Subcutaneous abdominal adipose tissue (tissue), 5 donors: ENCODE measurements around the gene MBD2.

ENCODE experiments used
- H3K27ac ChIP-seq: one replicate; pipeline ENCODE4 v1.7.0; 2013; ENCODE audit warnings: low read depth, mild to moderate bottlenecking, inconsistent platforms, low read length, moderate library complexity
- H3K27me3 ChIP-seq, 5 donors: one replicate each; pipeline ENCODE4 v1.7.0; 2013; ENCODE audit warnings: low read length in 5 of 5, inconsistent platforms in 1 of 5; ENCODE audit not compliant: control insufficient read depth in 5 of 5, insufficient read depth in 4 of 5
- H3K36me3 ChIP-seq, 5 donors: one replicate each; pipeline ENCODE4 v1.7.0; 2013; ENCODE audit warnings: low read length in 5 of 5; ENCODE audit not compliant: control insufficient read depth in 5 of 5, insufficient read depth in 5 of 5
- H3K4me1 ChIP-seq, 5 donors: one replicate each; pipeline ENCODE4 v1.7.0; 2013; ENCODE audit warnings: low read length in 5 of 5, mild to moderate bottlenecking in 3 of 5, moderate library complexity in 1 of 5; ENCODE audit not compliant: control insufficient read depth in 5 of 5, insufficient read depth in 5 of 5
- H3K4me3 ChIP-seq, 5 donors: one replicate each; pipeline ENCODE4 v1.7.0; 2013; ENCODE audit warnings: low read length in 5 of 5, low read depth in 1 of 5
- H3K9ac ChIP-seq, 5 donors: one replicate each; pipeline ENCODE4 v1.7.0; 2013; ENCODE audit warnings: low read length in 5 of 5, mild to moderate bottlenecking in 4 of 5, moderate library complexity in 3 of 5
- H3K9me3 ChIP-seq, 5 donors: one replicate each; pipeline ENCODE4 v1.7.0; 2013; ENCODE audit warnings: low read length in 5 of 5; ENCODE audit not compliant: control insufficient read depth in 5 of 5
- donor health status: healthy.
- donor health status: healthy.
- donor health status: healthy.
- donor health status: healthy.
- donor health status: healthy.

The MBD2 gene

DNA sequence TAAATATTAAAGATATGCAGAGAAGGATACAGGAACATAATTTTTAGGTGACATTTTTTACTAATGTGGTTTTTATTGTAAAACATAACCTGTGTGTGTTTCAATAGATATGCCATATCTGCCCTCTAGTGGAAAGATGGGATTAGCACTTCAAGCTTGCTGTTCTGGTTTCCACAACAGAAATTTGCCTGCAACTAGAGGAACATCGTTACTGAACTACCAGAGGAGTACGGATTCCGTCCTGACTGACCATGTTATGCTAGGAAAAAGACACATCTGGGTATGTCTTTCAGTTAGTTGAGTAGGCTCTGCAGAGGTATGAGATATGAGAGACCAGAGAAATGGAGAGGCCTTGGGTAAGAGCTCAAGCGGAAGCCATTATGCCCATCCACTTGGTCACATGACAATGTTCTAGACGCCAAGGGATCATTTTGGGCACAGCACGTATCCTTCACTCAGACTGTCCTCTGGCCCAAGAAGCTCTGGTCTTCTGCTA, 104.9 kb downstream of the MBD2 start:
- Histone ChIP-seq H3K27me3 (no peaks in the 10 kb centered on the region), H3K36me3 (peaks cover 0 to 2% (median 0%) of the 10 kb centered on the region in 5 donors), H3K9ac (no peak overlapping the region), H3K4me3 (peak overlapping the region; percentile 45 to 67 (median 51)), H3K27ac (no peak overlapping the region), H3K4me1 (peaks cover 0 to 5% (median 0%) of the 10 kb centered on the region in 5 donors), H3K9me3 (no peaks in the 10 kb centered on the region)

DNA sequence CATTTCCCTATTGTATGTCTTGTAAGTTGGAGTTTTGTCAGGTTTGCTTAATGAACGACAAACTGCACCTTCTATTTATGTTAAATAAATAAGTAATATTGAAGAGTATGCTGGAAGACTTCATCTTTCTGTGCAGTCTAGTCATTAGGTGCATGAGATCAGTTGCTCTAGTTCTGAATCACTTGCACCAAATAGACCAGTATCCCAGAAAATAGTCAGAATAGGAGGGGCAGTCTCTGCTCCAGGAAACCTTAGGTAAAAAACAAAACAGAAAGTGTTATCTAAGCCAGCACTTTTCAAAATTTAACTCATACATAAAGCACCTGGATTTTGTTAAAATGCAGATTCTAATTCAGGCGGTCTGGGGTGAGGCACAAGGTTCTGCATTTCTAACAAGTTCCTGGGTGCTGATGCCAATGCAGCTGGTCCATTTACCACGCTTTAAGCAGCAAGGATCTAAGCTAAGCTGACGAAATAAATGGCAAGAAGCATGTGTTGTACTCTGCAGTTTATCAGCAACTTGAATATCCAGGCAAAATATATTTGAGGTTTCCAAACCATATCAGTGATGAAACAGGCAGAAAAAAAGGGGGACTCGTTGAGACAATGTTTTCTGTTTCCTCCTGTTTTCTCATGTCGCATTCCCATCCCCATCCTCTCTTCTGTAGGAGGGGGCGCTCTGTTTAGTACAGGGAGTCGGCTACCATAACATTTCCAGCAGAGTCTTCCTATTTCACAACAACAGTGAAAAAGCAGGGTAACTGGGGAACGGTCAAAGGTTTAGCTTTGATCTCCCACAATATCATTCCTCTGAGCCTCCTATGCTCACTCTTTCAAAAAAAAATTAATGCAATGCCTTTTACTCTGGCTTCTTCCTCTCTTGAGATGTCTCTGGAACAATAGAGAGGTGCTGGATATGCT, 106.4 kb downstream of the MBD2 start:
- Histone ChIP-seq H3K4me3 (no peak overlapping the region), H3K27ac (no peak overlapping the region), H3K4me1 (peaks cover 0 to 5% (median 0%) of the 10 kb centered on the region in 5 donors), H3K9me3 (no peaks in the 10 kb centered on the region), H3K36me3 (peaks cover 0 to 2% (median 0%) of the 10 kb centered on the region in 5 donors), H3K9ac (no peak overlapping the region), H3K27me3 (no peaks in the 10 kb centered on the region)

DNA sequence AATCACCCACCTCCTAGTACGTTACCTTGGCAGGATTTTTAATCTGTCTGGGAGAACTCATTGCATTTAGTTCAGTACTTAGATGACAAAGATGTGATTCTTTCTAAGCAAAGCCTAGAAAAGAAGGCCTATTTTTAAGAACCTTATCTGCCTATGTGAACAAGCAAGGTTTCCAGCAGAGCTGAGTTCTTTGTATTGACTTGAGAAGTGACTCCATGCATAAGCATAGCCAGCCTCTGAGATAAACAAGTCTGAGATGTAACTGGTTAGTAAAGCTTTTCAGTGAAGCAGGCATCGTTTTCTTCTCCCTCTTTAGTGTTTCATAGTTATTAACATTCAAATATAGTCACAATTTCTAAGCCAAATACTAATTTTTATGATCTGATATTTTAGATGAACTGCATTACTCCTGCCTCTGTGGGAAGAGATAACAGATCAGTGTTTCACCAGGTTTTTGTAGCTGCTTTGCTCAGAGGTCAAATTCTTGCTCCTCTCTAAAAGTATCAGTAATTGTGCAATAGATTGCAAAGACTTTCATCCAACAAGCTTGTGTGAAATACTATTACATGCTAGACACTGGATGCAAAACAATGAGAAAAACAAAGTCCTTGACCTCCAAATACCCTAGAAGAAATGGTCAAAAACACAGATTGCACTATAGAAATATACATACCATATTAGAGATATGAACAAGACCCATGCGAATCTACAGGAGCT, 107.8 kb downstream of the MBD2 start:
- Histone ChIP-seq H3K9ac (no peak overlapping the region), H3K9me3 (no peaks in the 10 kb centered on the region), H3K4me1 (peaks cover 0 to 5% (median 0%) of the 10 kb centered on the region in 5 donors), H3K4me3 (no peak overlapping the region), H3K36me3 (peaks cover 0 to 2% (median 0%) of the 10 kb centered on the region in 5 donors), H3K27ac (no peak overlapping the region), H3K27me3 (no peaks in the 10 kb centered on the region)

DNA sequence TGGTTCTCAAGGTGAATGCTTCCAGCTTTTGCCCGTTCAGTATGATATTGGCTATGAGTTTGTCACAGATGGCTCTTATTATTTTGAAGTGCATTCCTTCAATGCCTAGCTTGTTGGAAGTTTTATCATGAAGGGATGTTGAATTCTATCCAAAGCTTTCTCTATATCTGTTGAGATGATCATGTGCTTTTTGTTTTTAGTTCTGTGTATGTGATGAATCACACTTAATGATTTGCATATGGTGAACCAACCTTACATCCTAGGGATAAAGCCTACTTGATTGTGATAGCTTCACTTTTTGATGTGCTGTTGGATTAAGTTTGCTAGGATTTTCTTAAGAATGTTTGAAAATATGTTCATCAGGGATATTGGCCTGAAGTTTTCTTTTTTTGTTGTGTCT, 112.1 kb downstream of the MBD2 start:
- Histone ChIP-seq H3K36me3 (no peaks in the 10 kb centered on the region), H3K27ac (no peak overlapping the region), H3K9ac (no peak overlapping the region), H3K9me3 (no peaks in the 10 kb centered on the region), H3K4me1 (no peaks in the 10 kb centered on the region), H3K4me3 (no peak overlapping the region), H3K27me3 (no peaks in the 10 kb centered on the region)

DNA sequence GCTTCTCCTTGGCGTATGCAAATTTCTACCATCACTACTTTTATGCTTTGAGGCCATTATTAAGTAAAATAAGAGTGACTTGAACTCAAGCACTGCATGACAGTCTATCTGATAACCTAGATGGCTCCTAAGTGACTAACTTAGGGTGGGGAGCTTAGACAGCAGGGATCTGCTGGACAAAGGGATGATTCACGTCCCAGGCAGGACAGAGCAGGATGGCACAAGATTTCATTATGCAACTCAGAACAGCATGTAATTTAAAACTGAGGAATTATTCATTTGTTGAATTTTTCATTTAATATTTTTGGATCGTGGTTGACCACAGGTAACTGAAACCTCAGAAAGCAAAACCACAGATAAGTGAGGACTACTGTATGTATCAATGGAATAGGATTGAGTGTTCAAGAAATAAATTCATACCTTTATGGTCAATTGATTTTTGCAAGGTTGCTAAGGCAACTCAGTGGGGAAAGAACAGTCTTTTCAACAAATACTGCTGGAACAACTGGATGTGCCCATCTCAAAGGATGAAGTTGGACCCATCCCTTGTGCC, 115.3 kb downstream of the MBD2 start:
- no peaks in the 10 kb centered on the region for H3K4me1 ChIP-seq

DNA sequence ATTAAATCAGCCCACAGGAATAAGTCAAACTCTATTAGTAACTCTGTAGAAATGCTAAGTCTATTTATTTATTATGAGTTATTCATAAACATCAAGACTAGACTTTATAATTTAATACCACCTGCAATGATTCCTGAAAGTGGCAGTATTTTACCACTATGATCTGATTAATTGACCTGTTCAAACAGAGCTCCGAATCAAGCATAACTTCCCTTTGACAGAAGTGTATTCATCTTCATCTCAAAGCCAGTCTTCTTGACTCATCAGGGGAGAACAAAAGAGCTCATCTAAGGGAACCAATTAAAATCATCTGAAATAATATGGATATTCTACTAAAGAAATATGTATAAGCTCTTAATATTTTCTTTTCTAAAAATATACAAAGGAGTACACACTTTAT, 122.3 kb downstream of the MBD2 start:
- Histone ChIP-seq H3K9me3 (peaks cover 0 to 4% (median 0%) of the 10 kb centered on the region in 5 donors), H3K27ac (no peak overlapping the region), H3K27me3 (no peaks in the 10 kb centered on the region), H3K36me3 (no peaks in the 10 kb centered on the region), H3K4me3 (no peak overlapping the region), H3K9ac (no peak overlapping the region), H3K4me1 (no peaks in the 10 kb centered on the region)

More for the DNA sequence above, 115.3 kb downstream of the MBD2 start:
- H3K36me3 ChIP-seq = no peaks in the 10 kb centered on the region
- H3K9ac ChIP-seq = no peak overlapping the region
- H3K27me3 ChIP-seq = no peaks in the 10 kb centered on the region
- H3K9me3 ChIP-seq = no peaks in the 10 kb centered on the region
- H3K27ac ChIP-seq = no peak overlapping the region
- no peak overlapping the region for H3K4me3 ChIP-seq
